GM12892 (cell line): ENCODE data around the gene G6PD.

Experiments used
- POLR2A ChIP-seq: IDR thresholded peaks from 2 replicates; pipeline ENCODE4 v1.6.1; 2011; ENCODE audit warnings: low read depth, low read length, control low read depth
- POLR2AphosphoS5 ChIP-seq: IDR thresholded peaks from 2 replicates; pipeline ENCODE4 v1.6.1; 2011; ENCODE audit warnings: low read depth, low read length, control low read depth
- TAF1 ChIP-seq: IDR thresholded peaks from 2 replicates; pipeline ENCODE4 v1.6.1; 2011; ENCODE audit warnings: low read depth, mild to moderate bottlenecking, control low read depth, low read length, borderline replicate concordance

- TF ChIP-seq POLR2A (no peak), POLR2AphosphoS5 (no peak), TAF1 (no peak)
Observed at GRCh38 chrX:154483325-154483724, 63.3 kb downstream of the G6PD start.
